SKM-1 (cell line): ENCODE results near the gene GM2A.
"Not testable (repeated sequence)": the region's sequence is repeated elsewhere in the genome, so short reads cannot be mapped to it uniquely, and the experiment has no call there.

ENCODE experiments used
- DNase-seq: peaks from one replicate; lab custom pipeline; 2025; ENCODE audit not compliant: unreplicated experiment; lab: John Stamatoyannopoulos, UW

Gene GM2A

GRCh38 chr5:151251001-151251551, 1.9 kb upstream of the GM2A start:
- no peak for DNase-seq

GRCh38 chr5:151251621-151252020, 1.4 kb upstream of the GM2A start:
- DNase-seq = no peak

- DNase-seq = no peak
These were observed 593 bp downstream of the GM2A start for GRCh38 chr5:151253605-151253950.

GRCh38 chr5:151254556-151254955, 1.6 kb downstream of the GM2A start:
- no peak for DNase-seq

- not testable (repeated sequence) for DNase-seq
These were observed 2.0 kb downstream of the GM2A start for GRCh38 chr5:151254990-151255389.

- DNase-seq = no peak
These were observed 2.8 kb downstream of the GM2A start for GRCh38 chr5:151255621-151256286.

GRCh38 chr5:151257731-151258181, 4.8 kb downstream of the GM2A start:
- no peak for DNase-seq

GRCh38 chr5:151258201-151258611, 5.2 kb downstream of the GM2A start:
- peak; percentile 14 for DNase-seq

- DNase-seq = no peak
These were observed 5.8 kb downstream of the GM2A start for GRCh38 chr5:151258816-151259215.

- no peak for DNase-seq
These were observed 6.9 kb downstream of the GM2A start for GRCh38 chr5:151259931-151260330.

GRCh38 chr5:151262532-151262931, 9.5 kb downstream of the GM2A start:
- DNase-seq = no peak

- DNase-seq = no peak
These were observed 11.1 kb downstream of the GM2A start for GRCh38 chr5:151264113-151264512.

GRCh38 chr5:151267491-151268260, 14.7 kb downstream of the GM2A start:
- no peak for DNase-seq

GRCh38 chr5:151270599-151270998, 17.6 kb downstream of the GM2A start:
- DNase-seq = no peak

- DNase-seq = no peak
These were observed 18.4 kb downstream of the GM2A start for GRCh38 chr5:151271336-151271735.

GRCh38 chr5:151274666-151275065, 21.7 kb downstream of the GM2A start:
- no peak for DNase-seq

- DNase-seq = no peak
These were observed 22.8 kb downstream of the GM2A start for GRCh38 chr5:151275803-151276202.

GRCh38 chr5:151278845-151279244, 25.9 kb downstream of the GM2A start:
- DNase-seq = no peak

GRCh38 chr5:151280443-151280842, 27.5 kb downstream of the GM2A start:
- DNase-seq = no peak

GRCh38 chr5:151281001-151281639, 28.1 kb downstream of the GM2A start:
- no peak for DNase-seq

- DNase-seq = no peak
These were observed 30.3 kb downstream of the GM2A start for GRCh38 chr5:151283120-151283825.
